AG08396 (cell line): Measurements from ENCODE around the gene CUEDC1.

Source experiments
- DNase-seq: peaks from one replicate; pipeline ENCODE4 v3.0.0; 2012; ENCODE audit warnings: low spot score, mixed read lengths

CUEDC1 gene

GRCh38 chr17:57957120-57957850, 2.1 kb upstream of the CUEDC1 start:
- no peak for DNase-seq

- DNase-seq: no peak
These were observed 1.3 kb upstream of the CUEDC1 start for GRCh38 chr17:57956291-57957119.

- DNase-seq: peak; percentile 81
These were observed 622 bp downstream of the CUEDC1 start for GRCh38 chr17:57954397-57955182.

- no peak for DNase-seq
These were observed 1.4 kb downstream of the CUEDC1 start for GRCh38 chr17:57953705-57954396.

GRCh38 chr17:57953219-57953618, 2.0 kb downstream of the CUEDC1 start:
- no peak for DNase-seq

- no peak for DNase-seq
These were observed 5.6 kb downstream of the CUEDC1 start for GRCh38 chr17:57949649-57950048.

- DNase-seq: peak; percentile 86
These were observed 6.4 kb downstream of the CUEDC1 start for GRCh38 chr17:57948555-57949420.

- DNase-seq: no peak
These were observed 7.0 kb downstream of the CUEDC1 start for GRCh38 chr17:57948169-57948554.

- no peak for DNase-seq
These were observed 7.8 kb downstream of the CUEDC1 start for GRCh38 chr17:57947369-57947768.

GRCh38 chr17:57946798-57947358, 8.3 kb downstream of the CUEDC1 start:
- DNase-seq: peak; percentile 83

GRCh38 chr17:57945996-57946797, 9.0 kb downstream of the CUEDC1 start:
- peak; percentile 54 for DNase-seq

GRCh38 chr17:57944908-57945307, 10.3 kb downstream of the CUEDC1 start:
- no peak for DNase-seq

GRCh38 chr17:57943645-57944044, 11.6 kb downstream of the CUEDC1 start:
- DNase-seq: no peak

- DNase-seq: no peak
These were observed 12.1 kb downstream of the CUEDC1 start for GRCh38 chr17:57943140-57943539.

- DNase-seq: no peak
These were observed 13.5 kb downstream of the CUEDC1 start for GRCh38 chr17:57941384-57942370.

GRCh38 chr17:57940653-57941329, 14.4 kb downstream of the CUEDC1 start:
- DNase-seq: no peak

GRCh38 chr17:57940231-57940630, 15.0 kb downstream of the CUEDC1 start:
- DNase-seq: no peak

GRCh38 chr17:57939797-57940196, 15.4 kb downstream of the CUEDC1 start:
- DNase-seq: no peak
